CD14-positive monocyte (primary cell): ENCODE results near the gene HBZ. TPM values are rescaled to one million over a fixed set of nuclear protein-coding genes. Genes with fewer than 3 reads are reported as not detected.

ENCODE experiments used
- DNase-seq, 3 donors: peaks; one replicate each; pipeline ENCODE4 v3.0.0-alpha.2; 2011 to 2022
- H2AFZ ChIP-seq: 2 replicates; pipeline ENCODE4 v1.6.0; 2012; ENCODE audit warnings: mild to moderate bottlenecking, low read depth, low read length, inconsistent platforms; ENCODE audit not compliant: insufficient read depth, poor library complexity, severe bottlenecking
- H3K27ac ChIP-seq, 2 donors: 1 replicate in 1 of 2; 2 replicates in 1 of 2; pipeline ENCODE4 v1.5.1; 2012 to 2013; ENCODE audit warnings: low read length in 2 of 2, control low read depth in 1 of 2, inconsistent platforms in 1 of 2, low read depth in 1 of 2, mild to moderate bottlenecking in 1 of 2
- H3K27me3 ChIP-seq, 2 donors: one replicate each; pipeline versions ENCODE4 v1.6.0 to v1.6.1; 2011 to 2013; ENCODE audit warnings: low read length in 2 of 2; ENCODE audit not compliant: control insufficient read depth in 2 of 2, insufficient read depth in 2 of 2
- H3K36me3 ChIP-seq, 2 donors: replicated peaks in 1 of 2; 1 replicate in 1 of 2; 2 replicates in 1 of 2; pipeline versions ENCODE4 v1.5.1 to v1.6.1; 2012 to 2013; ENCODE audit warnings: low read length in 2 of 2, control low read depth in 1 of 2, inconsistent platforms in 1 of 2, mild to moderate bottlenecking in 1 of 2; ENCODE audit not compliant: insufficient read depth in 2 of 2, control insufficient read depth in 1 of 2
- H3K4me1 ChIP-seq, 2 donors: 1 replicate in 1 of 2; 2 replicates in 1 of 2; pipeline versions ENCODE4 v1.5.1 to v1.6.1; 2012 to 2013; ENCODE audit warnings: low read length in 2 of 2, control low read depth in 1 of 2, inconsistent platforms in 1 of 2, mild to moderate bottlenecking in 1 of 2, moderate library complexity in 1 of 2; ENCODE audit not compliant: insufficient read depth in 2 of 2, control insufficient read depth in 1 of 2
- H3K4me2 ChIP-seq: replicated peaks from 2 replicates; pipeline ENCODE3; 2012; ENCODE audit warnings: low read length, moderate library complexity, mild to moderate bottlenecking; ENCODE audit not compliant: poor library complexity, severe bottlenecking; ENCODE audit errors: extremely low read depth
- H3K4me3 ChIP-seq, 3 experiments: fragments of 200-600 bp in 1 of 3; sonication (generic) in 1 of 3; replicated peaks in 1 of 3; 1 replicate in 2 of 3; 2 replicates in 1 of 3; pipeline ENCODE4 v1.5.1; 2011 to 2013; ENCODE audit warnings: low read length in 3 of 3, mild to moderate bottlenecking in 3 of 3, control low read depth in 2 of 3, low read depth in 2 of 3, inconsistent platforms in 1 of 3, moderate library complexity in 1 of 3
- H3K79me2 ChIP-seq: 2 replicates; pipeline ENCODE4 v1.6.0; 2012; ENCODE audit warnings: mild to moderate bottlenecking, control low read depth, inconsistent platforms, low read length, moderate library complexity; ENCODE audit not compliant: insufficient read depth
- H3K9ac ChIP-seq: 2 replicates; pipeline ENCODE4 v1.6.0; 2017; ENCODE audit warnings: low read length, mild to moderate bottlenecking; ENCODE audit not compliant: insufficient read depth, poor library complexity, severe bottlenecking
- H3K9me3 ChIP-seq, 2 donors: replicated peaks in 1 of 2; 1 replicate in 1 of 2; 2 replicates in 1 of 2; pipeline versions ENCODE4 v1.5.1 to v1.6.1; 2012 to 2013; ENCODE audit warnings: low read length in 2 of 2, control low read depth in 1 of 2; ENCODE audit not compliant: control insufficient read depth in 1 of 2, insufficient read depth in 1 of 2
- H4K20me1 ChIP-seq: 2 replicates; pipeline ENCODE4 v1.6.0; 2012; ENCODE audit warnings: mild to moderate bottlenecking, low read length, control low read depth, moderate library complexity; ENCODE audit not compliant: insufficient read depth
- H3K27ac Mint-ChIP-seq, 7 donors: one replicate each; pipeline ENCODE4 v1.8.0; 2020; ENCODE audit warnings: mild to moderate bottlenecking in 7 of 7, mixed read lengths in 7 of 7, moderate library complexity in 6 of 7, inconsistent platforms in 2 of 7
- H3K27me3 Mint-ChIP-seq, 3 donors: one replicate each; pipeline ENCODE4 v1.8.0; 2021 to 2022; ENCODE audit warnings: low read depth in 3 of 3, mild to moderate bottlenecking in 3 of 3, mixed read lengths in 3 of 3, moderate library complexity in 3 of 3, inconsistent platforms in 1 of 3
- H3K36me3 Mint-ChIP-seq, 2 donors: one replicate each; pipeline ENCODE4 v1.8.0; 2020; ENCODE audit warnings: mixed read lengths in 2 of 2, inconsistent platforms in 1 of 2, mild to moderate bottlenecking in 1 of 2
- H3K4me1 Mint-ChIP-seq: one replicate; pipeline ENCODE4 v1.8.0; 2020; ENCODE audit warnings: mild to moderate bottlenecking, mixed read lengths
- H3K4me3 Mint-ChIP-seq, 2 donors: one replicate each; pipeline ENCODE4 v1.8.0; 2020; ENCODE audit warnings: mild to moderate bottlenecking in 2 of 2, mixed read lengths in 2 of 2, moderate library complexity in 1 of 2
- H3K9me3 Mint-ChIP-seq, 7 donors: one replicate each; pipeline ENCODE4 v1.8.0; 2020 to 2022; ENCODE audit warnings: mixed read lengths in 7 of 7, mild to moderate bottlenecking in 6 of 7, moderate library complexity in 6 of 7, inconsistent platforms in 2 of 7
- WGBS: methylation state at CpG from one replicate; pipeline ENCODE4 v1.1.5; 2013; ENCODE audit warnings: missing lambda C conversion rate; ENCODE audit not compliant: insufficient coverage; 5-methylcytosine and 5-hydroxymethylcytosine counted together
- intact Hi-C, 2 donors: fragments of 100-400 bp; cut with micrococcal nuclease; formaldehyde crosslinking; loops; one replicate each; pipeline versions ENCODE4 v1.15.0 to v1.15.1; 2023
- polyA plus RNA-seq, 3 donors: library from polyadenylated mRNA; depleted of rRNA in 1 of 3; unstranded in 2 of 3; stranded (reverse) in 1 of 3; fragments of 300-500 nt in 2 of 3; fragments of >200 nt in 1 of 3; fragmentation: Illumina TruSeq in 2 of 3; gene quantifications; 1 replicate in 2 of 3; 2 replicates in 1 of 3; pipeline ENCODE4 v1.2.3, GENCODE V29; 2012 to 2021
- TF ChIP-seq, protein P1 (sequence below): fragments of 200-600 bp; IDR thresholded peaks from one replicate; pipeline ENCODE4 v1.8.0; 2022; ENCODE audit warnings: antibody characterized with exemption, mild to moderate bottlenecking

Gene HBZ
- polyA plus RNA-seq, 3 donors, result not detected

- no peak overlapping the region for H3K4me3 ChIP-seq
- WGBS, result 82% methylated on average over 3 of the region's 6 CpGs
- H3K36me3 ChIP-seq, result no peaks in the 10 kb centered on the region
- no peak overlapping the region for H2AFZ ChIP-seq
- no peak overlapping the region for H3K9ac ChIP-seq
- Mint-ChIP-seq H3K27ac (no peak overlapping the region), H3K36me3 (no peaks in the 10 kb centered on the region), H3K4me3 (no peak overlapping the region), H3K27me3 (peaks cover 7 to 20% (median 14%) of the 10 kb centered on the region in 3 donors), H3K9me3 (peaks cover 0 to 4% (median 0%) of the 10 kb centered on the region in 7 donors), H3K4me1 (peaks cover 2% of the 10 kb centered on the region)
- intact Hi-C loops, result no loop called here
- DNase-seq, result no peak
- TF ChIP-seq, protein P1, sequence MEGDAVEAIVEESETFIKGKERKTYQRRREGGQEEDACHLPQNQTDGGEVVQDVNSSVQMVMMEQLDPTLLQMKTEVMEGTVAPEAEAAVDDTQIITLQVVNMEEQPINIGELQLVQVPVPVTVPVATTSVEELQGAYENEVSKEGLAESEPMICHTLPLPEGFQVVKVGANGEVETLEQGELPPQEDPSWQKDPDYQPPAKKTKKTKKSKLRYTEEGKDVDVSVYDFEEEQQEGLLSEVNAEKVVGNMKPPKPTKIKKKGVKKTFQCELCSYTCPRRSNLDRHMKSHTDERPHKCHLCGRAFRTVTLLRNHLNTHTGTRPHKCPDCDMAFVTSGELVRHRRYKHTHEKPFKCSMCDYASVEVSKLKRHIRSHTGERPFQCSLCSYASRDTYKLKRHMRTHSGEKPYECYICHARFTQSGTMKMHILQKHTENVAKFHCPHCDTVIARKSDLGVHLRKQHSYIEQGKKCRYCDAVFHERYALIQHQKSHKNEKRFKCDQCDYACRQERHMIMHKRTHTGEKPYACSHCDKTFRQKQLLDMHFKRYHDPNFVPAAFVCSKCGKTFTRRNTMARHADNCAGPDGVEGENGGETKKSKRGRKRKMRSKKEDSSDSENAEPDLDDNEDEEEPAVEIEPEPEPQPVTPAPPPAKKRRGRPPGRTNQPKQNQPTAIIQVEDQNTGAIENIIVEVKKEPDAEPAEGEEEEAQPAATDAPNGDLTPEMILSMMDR, result no peak
- H4K20me1 ChIP-seq, result no peaks in the 10 kb centered on the region
- H3K9me3 ChIP-seq, result no peaks in the 10 kb centered on the region
- peaks cover under 1% of the 10 kb centered on the region for H3K79me2 ChIP-seq
- H3K27ac ChIP-seq, result no peak overlapping the region
- peaks cover 0 to under 1% of the 10 kb centered on the region in 2 donors for H3K4me1 ChIP-seq
- H3K27me3 ChIP-seq, result peaks cover 0 to 3% of the 10 kb centered on the region in 2 donors
- H3K4me2 ChIP-seq, result no peak overlapping the region
These were observed 9.4 kb upstream of the HBZ start for GRCh38 chr16:143047-143446.

DNA sequence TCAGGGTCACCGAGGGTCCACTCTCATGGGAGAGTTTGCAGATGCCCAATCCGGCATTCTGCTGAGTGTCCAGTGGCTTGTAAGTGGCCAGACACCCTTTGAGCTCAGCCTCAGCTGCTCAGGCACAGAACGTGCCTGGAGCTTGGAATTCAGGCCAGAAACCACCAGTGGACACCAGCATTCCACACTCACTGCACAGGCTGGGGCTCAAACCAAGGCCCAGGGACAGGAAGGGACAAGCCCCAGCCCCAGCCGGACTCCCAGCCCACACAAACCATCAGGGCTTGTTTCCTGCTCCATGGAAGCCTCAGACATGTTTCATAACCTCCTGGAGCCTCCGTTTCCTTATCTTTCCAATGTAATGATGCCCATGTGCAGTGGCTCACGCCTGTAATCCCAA is 9.0 kb upstream of the HBZ start:
- intact Hi-C loops, result no loop called here

More for the DNA sequence above, 9.0 kb upstream of the HBZ start:
- no peak overlapping the region for H3K27ac Mint-ChIP-seq
- 86% methylated on average over 6 of the region's 6 CpGs for WGBS
- TF ChIP-seq, protein P1, result no peak
- Histone ChIP-seq H4K20me1 (no peaks in the 10 kb centered on the region), H3K27ac (no peak overlapping the region), H3K79me2 (no peaks in the 10 kb centered on the region), H3K36me3 (no peaks in the 10 kb centered on the region), H2AFZ (no peak overlapping the region), H3K9me3 (no peaks in the 10 kb centered on the region), H3K9ac (no peak overlapping the region), H3K4me3 (no peak overlapping the region), H3K4me2 (no peak overlapping the region), H3K27me3 (peaks cover 0 to 4% of the 10 kb centered on the region in 2 donors), H3K4me1 (no peaks in the 10 kb centered on the region)
- peaks cover 2% of the 10 kb centered on the region for H3K4me1 Mint-ChIP-seq
- H3K27me3 Mint-ChIP-seq, result peaks cover 7 to 24% (median 16%) of the 10 kb centered on the region in 3 donors
- no peak overlapping the region for H3K4me3 Mint-ChIP-seq
- no peaks in the 10 kb centered on the region for H3K36me3 Mint-ChIP-seq
- peaks cover 0 to 4% (median 0%) of the 10 kb centered on the region in 7 donors for H3K9me3 Mint-ChIP-seq
- no peak for DNase-seq
